Osteocyte (in vitro differentiated cells): Measurements from ENCODE around the gene PIWIL1. TPM values are rescaled to one million over a fixed set of nuclear protein-coding genes. Genes with fewer than 3 reads are reported as not detected.

Source experiments
- DNase-seq: peaks from one replicate; pipeline ENCODE4 v3.0.0; 2021; ENCODE audit warnings: mixed read lengths; ENCODE audit not compliant: unreplicated experiment; ENCODE audit errors: extremely low spot score
- H3K27ac Mint-ChIP-seq: one replicate; pipeline ENCODE4 v1.8.0; 2021; ENCODE audit warnings: mild to moderate bottlenecking, mixed read lengths; ENCODE audit not compliant: unreplicated experiment
- H3K27me3 Mint-ChIP-seq: one replicate; pipeline ENCODE4 v1.8.0; 2021; ENCODE audit warnings: mixed read lengths; ENCODE audit not compliant: unreplicated experiment
- H3K36me3 Mint-ChIP-seq: one replicate; pipeline ENCODE4 v1.8.0; 2021; ENCODE audit warnings: mixed read lengths; ENCODE audit not compliant: unreplicated experiment
- H3K4me1 Mint-ChIP-seq: one replicate; pipeline ENCODE4 v1.8.0; 2021; ENCODE audit warnings: mixed read lengths; ENCODE audit not compliant: unreplicated experiment
- H3K4me3 Mint-ChIP-seq: one replicate; pipeline ENCODE4 v1.8.0; 2021; ENCODE audit warnings: mild to moderate bottlenecking, moderate library complexity, mixed read lengths; ENCODE audit not compliant: unreplicated experiment
- H3K9me3 Mint-ChIP-seq: one replicate; pipeline ENCODE4 v1.8.0; 2021; ENCODE audit warnings: mixed read lengths; ENCODE audit not compliant: unreplicated experiment
- total RNA-seq: library from RNA; stranded (reverse); gene quantifications from 2 replicates; pipeline ENCODE4 v1.2.1, GENCODE V29; 2021
- TF ChIP-seq, protein P1 (sequence below): fragments of 200-600 bp; sonication (generic); IDR thresholded peaks from 2 replicates; pipeline ENCODE4 v1.5.0; 2021; ENCODE audit warnings: antibody characterized with exemption, mild to moderate bottlenecking, moderate library complexity

The PIWIL1 gene
- total RNA-seq, 1 donor from 2014 or later, result not detected

GRCh38 chr12:130419116-130419515 lies 81.4 kb downstream of the PIWIL1 start:
- H3K9me3 Mint-ChIP-seq, result peaks cover 4% of the 10 kb centered on the region
- peak; percentile 59 for DNase-seq
- H3K36me3 Mint-ChIP-seq, result no peaks in the 10 kb centered on the region
- H3K27me3 Mint-ChIP-seq, result no peaks in the 10 kb centered on the region
- no peak overlapping the region for H3K27ac Mint-ChIP-seq
- no peaks in the 10 kb centered on the region for H3K4me1 Mint-ChIP-seq
- TF ChIP-seq, protein P1, sequence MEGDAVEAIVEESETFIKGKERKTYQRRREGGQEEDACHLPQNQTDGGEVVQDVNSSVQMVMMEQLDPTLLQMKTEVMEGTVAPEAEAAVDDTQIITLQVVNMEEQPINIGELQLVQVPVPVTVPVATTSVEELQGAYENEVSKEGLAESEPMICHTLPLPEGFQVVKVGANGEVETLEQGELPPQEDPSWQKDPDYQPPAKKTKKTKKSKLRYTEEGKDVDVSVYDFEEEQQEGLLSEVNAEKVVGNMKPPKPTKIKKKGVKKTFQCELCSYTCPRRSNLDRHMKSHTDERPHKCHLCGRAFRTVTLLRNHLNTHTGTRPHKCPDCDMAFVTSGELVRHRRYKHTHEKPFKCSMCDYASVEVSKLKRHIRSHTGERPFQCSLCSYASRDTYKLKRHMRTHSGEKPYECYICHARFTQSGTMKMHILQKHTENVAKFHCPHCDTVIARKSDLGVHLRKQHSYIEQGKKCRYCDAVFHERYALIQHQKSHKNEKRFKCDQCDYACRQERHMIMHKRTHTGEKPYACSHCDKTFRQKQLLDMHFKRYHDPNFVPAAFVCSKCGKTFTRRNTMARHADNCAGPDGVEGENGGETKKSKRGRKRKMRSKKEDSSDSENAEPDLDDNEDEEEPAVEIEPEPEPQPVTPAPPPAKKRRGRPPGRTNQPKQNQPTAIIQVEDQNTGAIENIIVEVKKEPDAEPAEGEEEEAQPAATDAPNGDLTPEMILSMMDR, result no peak
- H3K4me3 Mint-ChIP-seq, result no peak overlapping the region

- no peaks in the 10 kb centered on the region for H3K27me3 Mint-ChIP-seq
- no peak overlapping the region for H3K27ac Mint-ChIP-seq
- no peaks in the 10 kb centered on the region for H3K36me3 Mint-ChIP-seq
- peaks cover 4% of the 10 kb centered on the region for H3K9me3 Mint-ChIP-seq
- DNase-seq, result no peak
- no peaks in the 10 kb centered on the region for H3K4me1 Mint-ChIP-seq
- TF ChIP-seq, protein P1, result no peak
- H3K4me3 Mint-ChIP-seq, result no peak overlapping the region
Measured at GRCh38 chr12:130420071-130420470, 82.4 kb downstream of the PIWIL1 start.

DNA sequence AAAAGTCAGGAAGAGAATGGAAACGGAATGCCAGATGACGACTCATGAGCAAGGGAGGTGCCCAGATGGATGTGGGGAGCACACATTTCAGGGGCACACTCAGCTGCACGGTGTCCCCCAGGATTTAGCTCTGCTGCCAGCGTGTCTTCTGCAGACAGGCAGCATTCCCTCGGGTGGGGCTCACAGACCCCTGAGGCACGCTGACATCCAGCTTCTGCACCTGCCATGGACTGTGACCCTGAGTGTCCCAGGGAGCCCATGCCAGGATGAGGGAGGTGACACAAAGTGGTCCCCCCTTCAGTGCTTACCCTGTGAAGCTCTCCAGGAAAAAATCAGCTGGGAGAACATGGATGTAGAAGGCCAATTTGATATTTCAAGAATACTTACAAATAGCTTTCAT lies 84.2 kb downstream of the PIWIL1 start:
- no peaks in the 10 kb centered on the region for H3K27me3 Mint-ChIP-seq
- no peak overlapping the region for H3K4me3 Mint-ChIP-seq
- peak; percentile 59 for DNase-seq
- H3K27ac Mint-ChIP-seq, result no peak overlapping the region
- H3K9me3 Mint-ChIP-seq, result peaks cover 4% of the 10 kb centered on the region
- H3K36me3 Mint-ChIP-seq, result no peaks in the 10 kb centered on the region
- TF ChIP-seq, protein P1, result no peak
- H3K4me1 Mint-ChIP-seq, result no peaks in the 10 kb centered on the region

Other genes with a start within 250 kb of the PIWIL1 start
- not detected in 2 replicates for gene FZD10, start 175.4 kb upstream of the PIWIL1 start, total RNA-seq